ENCODE results near the gene IL21.

Gene IL21

DNA sequence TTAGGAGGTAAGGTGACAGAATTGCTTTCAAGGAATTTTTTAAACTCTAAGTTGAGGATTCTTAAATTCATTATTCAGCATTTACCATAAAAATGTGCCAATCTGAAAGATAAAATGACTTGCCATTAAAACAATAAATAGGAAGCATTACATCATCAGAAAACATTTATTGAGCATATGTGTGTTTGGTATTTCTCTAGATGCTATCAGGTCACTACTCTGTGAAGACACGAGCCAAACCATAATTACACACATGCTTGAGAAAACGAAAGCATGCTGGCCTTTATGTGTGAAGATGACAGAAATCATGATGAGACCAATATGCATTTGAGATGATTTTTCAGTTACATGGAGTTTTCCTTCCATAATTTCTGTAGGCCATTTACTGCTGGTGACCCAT is 12.3 kb upstream of the IL21 start:
- no peak for DNase-seq (ENCODE audit: low read depth in 2 of 2)

- DNase-seq (ENCODE audit: low read depth in 2 of 2), result no peak
Measured at GRCh38 chr4:122632396-122633143, 11.7 kb upstream of the IL21 start.

DNA sequence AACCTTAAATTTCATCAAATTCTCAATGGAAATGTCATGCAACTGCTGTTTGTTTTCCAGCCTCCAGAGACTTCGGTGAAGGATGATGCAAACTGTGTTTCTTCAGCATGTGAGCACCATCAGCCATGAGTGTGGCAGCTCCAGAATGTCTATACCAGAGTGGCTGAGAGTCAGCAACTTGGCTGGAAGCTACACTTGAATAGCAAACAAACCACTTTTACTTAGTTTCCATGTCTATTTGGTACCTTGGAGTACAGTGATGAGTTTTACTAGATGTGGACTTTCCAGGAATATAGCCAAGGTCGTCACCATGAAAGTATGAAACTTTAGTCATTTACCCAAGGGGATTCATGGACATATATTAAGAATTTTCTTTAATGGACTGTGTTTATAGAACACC is 4.3 kb upstream of the IL21 start:
- DNase-seq (ENCODE audit: low read depth in 2 of 2), result no peak

DNA sequence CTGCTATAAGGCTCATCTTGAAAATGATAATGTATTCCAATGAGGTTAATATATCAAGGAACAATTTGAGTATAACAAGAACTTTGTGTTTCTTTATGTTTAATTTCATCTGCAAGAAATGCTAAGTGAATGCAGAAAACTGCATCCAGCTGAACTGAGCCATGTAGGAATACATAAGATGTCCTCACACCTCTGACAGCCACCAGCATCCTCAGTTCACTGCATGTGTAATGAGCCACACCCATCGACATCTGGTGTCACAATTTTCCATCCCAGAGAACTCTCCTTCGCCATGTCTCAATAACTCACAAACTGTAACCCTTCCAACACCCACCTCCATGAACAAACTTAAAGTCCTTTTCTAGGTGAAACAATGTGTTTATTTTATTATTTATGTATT is 3.3 kb upstream of the IL21 start:
- DNase-seq (ENCODE audit: low read depth in 2 of 2), result no peak

- DNase-seq (ENCODE audit: low read depth in 2 of 2), result no peak
Measured at GRCh38 chr4:122623637-122624166, 2.8 kb upstream of the IL21 start.

DNA sequence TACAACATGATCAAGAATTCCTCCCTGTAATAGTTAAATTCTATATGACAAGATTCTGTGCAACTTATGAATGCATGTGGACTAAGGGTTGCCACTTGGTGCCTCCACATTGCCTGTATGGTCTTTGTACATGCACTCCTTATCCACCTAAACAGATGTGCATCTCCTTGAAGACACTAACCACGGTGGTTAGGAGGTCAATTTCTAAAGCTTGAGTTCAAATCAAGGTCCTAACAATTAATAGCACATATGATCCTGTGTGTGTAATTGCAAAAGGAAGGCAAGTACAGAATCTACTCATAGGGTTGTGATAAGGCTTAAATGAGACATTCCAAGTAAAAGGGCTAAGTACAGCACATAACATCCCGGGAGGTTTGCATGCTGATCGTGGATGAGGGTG is 1.5 kb upstream of the IL21 start:
- no peak for DNase-seq (ENCODE audit: low read depth in 2 of 2)

GRCh38 chr4:122619611-122620010 is 1.3 kb downstream of the IL21 start:
- no peak for DNase-seq (ENCODE audit: low read depth in 2 of 2)

DNA sequence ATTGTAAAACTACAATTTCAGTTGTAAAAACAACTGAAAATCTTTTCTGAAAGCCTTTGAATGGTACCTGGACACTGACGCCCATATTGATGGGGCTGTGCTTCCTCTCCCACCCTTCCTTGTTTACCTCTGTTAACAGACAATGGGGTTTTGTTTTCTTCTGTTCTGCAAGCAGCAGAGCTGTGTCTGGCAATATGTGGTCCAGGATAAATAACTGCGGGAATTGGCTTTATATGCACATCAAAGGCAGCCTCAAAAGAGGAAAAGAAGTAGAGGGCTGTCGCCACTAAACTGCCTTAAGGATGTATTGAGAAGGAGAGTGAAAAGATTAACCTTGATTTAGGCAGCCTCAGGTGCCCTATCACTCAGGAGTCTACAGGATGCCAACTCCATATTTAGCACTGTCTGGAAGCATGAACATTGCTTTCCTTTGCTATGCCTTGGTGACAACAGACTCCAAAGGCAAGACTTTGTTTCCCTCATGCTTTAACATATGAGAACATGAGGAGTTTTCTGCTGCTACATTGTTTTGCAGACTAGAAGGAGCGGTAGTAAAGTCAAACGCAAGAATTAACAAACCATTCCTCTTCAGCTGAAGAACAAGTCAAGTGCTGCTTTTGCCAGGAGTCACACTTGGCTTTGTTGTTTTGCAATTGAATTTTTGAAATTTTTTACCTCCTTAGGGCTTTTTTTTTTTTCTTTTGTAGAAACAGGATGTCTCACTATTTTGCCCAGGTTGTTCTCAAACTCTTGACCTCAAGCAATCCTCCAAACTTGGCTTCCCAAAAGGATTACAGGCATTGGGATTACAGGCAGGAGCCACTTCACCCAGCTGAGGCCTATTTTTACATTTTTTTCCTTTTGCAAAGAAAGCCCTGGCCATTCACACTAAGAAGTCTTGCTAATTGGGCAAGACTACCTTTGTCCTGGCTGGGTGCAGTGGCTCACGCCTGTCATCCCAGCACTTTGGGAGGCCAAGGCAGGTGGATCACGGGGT is 3.0 kb downstream of the IL21 start:
- no peak for DNase-seq (ENCODE audit: low read depth in 2 of 2)

DNA sequence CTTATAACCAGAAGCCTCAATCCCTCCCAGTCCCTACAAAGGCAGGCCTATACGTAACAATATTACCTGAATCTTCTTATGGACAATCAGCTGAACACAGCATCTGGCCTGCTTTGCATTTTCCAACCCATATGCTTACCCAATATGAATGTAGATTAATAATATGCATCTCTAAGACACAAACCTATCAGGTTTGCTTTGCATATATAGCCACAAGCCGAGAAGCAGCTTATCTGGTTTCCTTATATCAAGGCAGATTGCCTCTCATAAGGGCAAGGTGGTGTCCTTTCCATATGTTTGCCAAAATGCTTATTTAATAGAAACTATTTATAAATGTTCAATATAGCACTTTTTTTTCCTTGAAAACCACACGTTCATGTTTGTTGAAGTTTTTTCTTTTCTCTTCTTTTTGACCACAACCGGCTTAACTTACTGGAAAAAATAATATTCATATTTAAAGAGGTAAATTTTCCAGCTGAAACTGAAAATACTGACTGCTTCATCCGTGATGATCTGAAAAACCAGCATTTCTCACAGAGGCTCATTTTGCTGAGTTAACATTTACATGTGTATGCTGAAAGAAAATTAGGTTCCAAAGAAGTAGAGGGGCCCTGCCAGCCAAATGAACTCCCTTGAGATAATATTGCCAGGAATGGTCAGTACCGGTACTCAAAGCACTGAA is 3.8 kb downstream of the IL21 start:
- DNase-seq (ENCODE audit: low read depth in 2 of 2), result no peak

GRCh38 chr4:122614621-122615020 is 6.2 kb downstream of the IL21 start:
- no peak for DNase-seq (ENCODE audit: low read depth in 2 of 2)

DNA sequence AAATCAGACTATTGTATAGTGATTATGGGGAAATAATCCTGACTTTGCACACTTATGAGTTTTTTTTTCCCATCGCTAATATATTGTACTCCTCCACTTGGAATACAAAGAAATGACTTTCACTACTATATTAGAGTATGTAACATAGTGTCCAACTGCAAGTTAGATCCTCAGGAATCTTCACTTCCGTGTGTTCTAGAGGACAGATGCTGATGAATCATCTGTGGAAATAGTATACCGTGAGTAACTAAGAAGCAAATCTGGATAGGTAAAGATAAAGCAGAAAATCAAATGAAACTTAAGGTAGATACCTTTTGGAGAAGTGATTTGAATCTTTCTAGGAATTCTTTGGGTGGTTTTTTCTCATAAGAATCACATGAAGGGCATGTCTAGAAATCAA is 8.3 kb downstream of the IL21 start:
- DNase-seq (ENCODE audit: low read depth in 2 of 2), result no peak

DNA sequence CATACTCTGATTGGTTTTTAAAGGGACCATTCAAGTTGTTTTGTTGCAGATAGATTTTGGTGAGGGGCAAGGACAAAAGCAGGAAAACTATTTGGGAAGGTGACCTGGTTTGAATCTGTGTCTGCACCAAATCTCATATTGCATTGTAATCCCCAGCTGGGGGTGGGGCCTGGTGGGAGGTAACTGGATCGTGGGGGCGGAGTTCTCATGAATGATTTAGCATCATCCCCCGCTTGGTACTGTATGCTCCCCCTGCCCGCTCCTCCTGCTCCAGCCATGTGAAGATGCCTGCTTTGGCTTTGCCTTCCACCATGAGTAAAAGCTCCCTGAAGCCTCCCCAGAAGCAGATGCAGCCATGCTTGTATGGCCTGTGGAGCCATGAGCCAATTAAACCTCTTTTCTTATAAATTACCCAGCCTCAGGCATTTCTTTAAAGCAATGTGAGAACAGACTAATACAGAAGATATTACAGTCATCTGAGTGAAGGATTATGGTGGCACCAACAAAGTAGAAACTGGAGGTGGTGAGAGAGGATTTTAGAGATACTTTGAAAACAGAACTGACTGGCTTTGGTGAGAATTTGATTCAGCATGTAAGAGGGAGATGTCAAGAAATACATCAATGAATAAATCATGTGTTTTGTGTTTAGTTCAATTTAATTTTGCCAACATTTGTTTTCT is 14.4 kb downstream of the IL21 start:
- no peak for DNase-seq (ENCODE audit: low read depth in 2 of 2)

GRCh38 chr4:122604146-122604545 is 16.7 kb downstream of the IL21 start:
- DNase-seq (ENCODE audit: low read depth in 2 of 2), result no peak

- DNase-seq (ENCODE audit: low read depth in 2 of 2), result no peak
Measured at GRCh38 chr4:122603156-122603574, 17.7 kb downstream of the IL21 start.

DNA sequence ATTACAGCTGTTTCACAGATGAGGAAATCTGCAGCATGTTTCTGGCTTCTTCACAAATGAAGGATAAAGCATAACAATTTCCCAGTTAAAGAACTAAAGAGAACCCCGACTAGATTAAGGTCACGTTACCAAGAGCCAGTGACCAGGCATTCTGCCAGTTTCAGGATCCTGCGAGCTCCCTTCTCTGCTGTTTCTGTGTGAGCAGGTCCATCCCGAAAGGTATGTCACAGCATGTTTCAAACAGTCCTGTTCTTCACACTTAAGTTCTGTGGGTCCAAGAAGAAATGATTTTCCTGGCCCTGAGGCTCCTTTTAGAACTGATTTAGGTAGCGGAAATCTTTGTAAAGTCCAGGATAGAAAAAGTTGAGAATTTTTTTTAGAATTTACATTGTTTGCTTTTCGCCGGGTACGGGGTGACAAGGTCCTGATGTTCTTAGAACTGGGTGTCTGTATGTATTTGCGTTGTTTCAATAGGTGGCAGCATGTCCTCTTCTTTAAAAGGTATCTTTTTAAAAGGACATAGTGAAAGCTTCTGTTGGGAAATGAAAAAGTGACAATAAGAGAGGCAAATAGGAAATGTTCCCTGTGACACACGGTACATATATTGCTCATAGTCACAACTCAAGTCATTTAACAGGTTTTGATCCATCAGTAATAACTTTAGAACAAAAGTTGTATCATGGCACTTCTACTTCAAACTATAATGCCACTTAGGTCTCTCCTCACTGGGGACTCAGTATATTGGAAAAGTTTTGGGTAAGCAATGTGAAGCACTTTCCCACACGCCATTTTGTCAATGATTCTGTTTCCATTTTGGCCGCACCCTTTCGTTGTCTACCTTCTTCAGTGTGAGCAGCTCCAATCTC is 18.4 kb downstream of the IL21 start:
- DNase-seq (ENCODE audit: low read depth in 2 of 2), result no peak

- no peak for DNase-seq (ENCODE audit: low read depth in 2 of 2)
Measured at GRCh38 chr4:122591196-122591595, 29.7 kb downstream of the IL21 start.

- no peak for DNase-seq (ENCODE audit: low read depth in 2 of 2)
Measured at GRCh38 chr4:122588453-122589238, 32.2 kb downstream of the IL21 start.

GRCh38 chr4:122584519-122584918 is 36.3 kb downstream of the IL21 start:
- no peak for DNase-seq (ENCODE audit: low read depth in 2 of 2)

DNA sequence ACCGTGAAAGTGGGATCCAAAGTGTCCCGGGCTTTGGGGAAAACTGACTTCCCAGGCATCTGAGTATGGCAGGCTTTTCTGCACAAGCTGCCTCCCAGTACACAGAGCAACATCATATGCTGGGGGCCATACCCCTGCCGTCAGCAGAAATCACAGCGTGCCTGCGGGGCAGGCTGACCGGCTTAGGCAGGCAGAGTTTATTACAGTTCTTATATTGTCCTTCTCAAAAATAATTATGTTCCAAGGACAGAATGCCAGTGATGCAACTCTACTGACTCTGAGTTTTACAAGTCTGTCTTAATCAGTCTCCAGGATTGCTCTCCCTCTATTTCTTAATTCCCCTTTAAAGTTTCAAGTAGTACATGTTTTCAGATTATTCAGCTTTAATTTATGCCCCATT is 37.0 kb downstream of the IL21 start:
- no peak for DNase-seq (ENCODE audit: low read depth in 2 of 2)
